Loucy (cell line): Measurements from ENCODE around the gene TEX14.

Experiments used
- CTCF ChIP-seq: fragments of 200-600 bp; sonication (generic); conservative IDR thresholded peaks from 2 replicates; pipeline ENCODE4 v1.5.1; 2014; ENCODE audit warnings: mild to moderate bottlenecking, antibody characterized with exemption, low read length
- EZH2phosphoT487 ChIP-seq: fragments of 200-600 bp; IDR thresholded peaks from 2 replicates; pipeline ENCODE4 v1.6.1; 2018; ENCODE audit warnings: antibody characterized with exemption, mild to moderate bottlenecking, moderate library complexity, borderline replicate concordance

- no peak for TF ChIP-seq CTCF
- no peak for TF ChIP-seq EZH2phosphoT487
Observed at GRCh38 chr17:58669853-58670252, 22.0 kb downstream of the TEX14 start.
